NT2/D1 (cell line): ENCODE measurements around the gene ASPA.
"Not testable (repeated sequence)": the region's sequence is repeated elsewhere in the genome, so short reads cannot be mapped to it uniquely, and the experiment has no call there.

ENCODE experiments used
- DNase-seq: peaks from one replicate; pipeline ENCODE4 v3.0.0-alpha.2; 2011; ENCODE audit warnings: low read depth, low spot score
- H3K27me3 ChIP-seq: 2 replicates; pipeline ENCODE4 v1.6.0; 2011; ENCODE audit warnings: mild to moderate bottlenecking; ENCODE audit not compliant: insufficient read length, insufficient read depth
- H3K36me3 ChIP-seq: 2 replicates; pipeline ENCODE4 v1.6.1; 2011; ENCODE audit warnings: mild to moderate bottlenecking, low read length, mixed read lengths; ENCODE audit not compliant: insufficient read depth, insufficient read length
- H3K4me1 ChIP-seq: 2 replicates; pipeline ENCODE4 v1.5.1; 2011; ENCODE audit not compliant: insufficient read depth, insufficient read length
- H3K4me3 ChIP-seq: 2 replicates; pipeline ENCODE4 v1.5.1; 2011; ENCODE audit warnings: low read depth; ENCODE audit not compliant: insufficient read length
- H3K9ac ChIP-seq: 2 replicates; pipeline ENCODE4 v1.6.0; 2011; ENCODE audit warnings: low read depth; ENCODE audit not compliant: insufficient read length
- H3K9me3 ChIP-seq: 2 replicates; pipeline ENCODE4 v1.5.1; 2011; ENCODE audit warnings: mild to moderate bottlenecking, low read length; ENCODE audit not compliant: insufficient read depth
- SUZ12 ChIP-seq: IDR thresholded peaks from 2 replicates; pipeline ENCODE4 v1.6.1; 2011; ENCODE audit not compliant: insufficient read length, insufficient read depth; ENCODE audit errors: extremely low read depth
- YY1 ChIP-seq: IDR thresholded peaks from 2 replicates; pipeline ENCODE4 v1.6.1; 2011; ENCODE audit not compliant: insufficient read length, insufficient read depth
- ZNF274 ChIP-seq: IDR thresholded peaks from 2 replicates; pipeline ENCODE4 v1.6.1; 2011; ENCODE audit warnings: mild to moderate bottlenecking, low read depth, low read length

Gene ASPA

GRCh38 chr17:3507869-3508268 is 32.1 kb downstream of the ASPA start:
- Histone ChIP-seq H3K9ac (no peak overlapping the region), H3K36me3 (no peaks in the 10 kb centered on the region), H3K9me3 (no peaks in the 10 kb centered on the region), H3K4me1 (no peaks in the 10 kb centered on the region), H3K27me3 (no peaks in the 10 kb centered on the region), H3K4me3 (no peak overlapping the region)
- DNase-seq = no peak
- no peak for TF ChIP-seq YY1
- no peak for TF ChIP-seq SUZ12

- no peaks in the 10 kb centered on the region for H3K9me3 ChIP-seq
- TF ChIP-seq SUZ12 (no peak), YY1 (no peak), ZNF274 (no peak)
- DNase-seq = no peak
- H3K27me3 ChIP-seq = no peaks in the 10 kb centered on the region
- H3K9ac ChIP-seq = no peak overlapping the region
- H3K4me3 ChIP-seq = no peak overlapping the region
- H3K4me1 ChIP-seq = no peaks in the 10 kb centered on the region
- no peaks in the 10 kb centered on the region for H3K36me3 ChIP-seq
Observed at GRCh38 chr17:3510090-3510489, 34.3 kb downstream of the ASPA start.

- no peak for DNase-seq
- H3K4me1 ChIP-seq = no peaks in the 10 kb centered on the region
- H3K36me3 ChIP-seq = no peaks in the 10 kb centered on the region
- no peaks in the 10 kb centered on the region for H3K9me3 ChIP-seq
- no peak overlapping the region for H3K4me3 ChIP-seq
- H3K27me3 ChIP-seq = no peaks in the 10 kb centered on the region
- no peak for TF ChIP-seq ZNF274
- TF ChIP-seq YY1 = no peak
- no peak for TF ChIP-seq SUZ12
- H3K9ac ChIP-seq = no peak overlapping the region
Observed at GRCh38 chr17:3511852-3512504, 36.2 kb downstream of the ASPA start.

GRCh38 chr17:3512505-3513171 is 36.8 kb downstream of the ASPA start:
- Histone ChIP-seq H3K36me3 (no peaks in the 10 kb centered on the region), H3K9me3 (no peaks in the 10 kb centered on the region), H3K4me3 (no peak overlapping the region), H3K27me3 (no peaks in the 10 kb centered on the region), H3K9ac (no peak overlapping the region), H3K4me1 (no peaks in the 10 kb centered on the region)
- TF ChIP-seq YY1 = no peak
- TF ChIP-seq SUZ12 = no peak
- TF ChIP-seq ZNF274 = no peak
- DNase-seq = no peak

GRCh38 chr17:3513305-3514035 is 37.7 kb downstream of the ASPA start:
- no peak for DNase-seq
- Histone ChIP-seq H3K4me1 (no peaks in the 10 kb centered on the region), H3K9ac (no peak overlapping the region), H3K9me3 (no peaks in the 10 kb centered on the region), H3K4me3 (no peak overlapping the region), H3K36me3 (no peaks in the 10 kb centered on the region), H3K27me3 (no peaks in the 10 kb centered on the region)
- no peak for TF ChIP-seq SUZ12
- no peak for TF ChIP-seq YY1
- TF ChIP-seq ZNF274 = no peak

- not testable (repeated sequence) for H3K9ac ChIP-seq, DNase-seq, H3K9me3 ChIP-seq, H3K36me3 ChIP-seq, H3K4me1 ChIP-seq, H3K4me3 ChIP-seq, H3K27me3 ChIP-seq
Observed at GRCh38 chr17:3514167-3514566, 38.4 kb downstream of the ASPA start.

GRCh38 chr17:3514873-3515272 is 39.1 kb downstream of the ASPA start:
- Histone ChIP-seq H3K4me3 (no peak overlapping the region), H3K9ac (no peak overlapping the region), H3K27me3 (no peaks in the 10 kb centered on the region), H3K36me3 (no peaks in the 10 kb centered on the region), H3K4me1 (no peaks in the 10 kb centered on the region), H3K9me3 (no peaks in the 10 kb centered on the region)
- no peak for DNase-seq
- TF ChIP-seq ZNF274 = no peak
- no peak for TF ChIP-seq YY1
- TF ChIP-seq SUZ12 = no peak

- not testable (repeated sequence) for H3K9me3 ChIP-seq, DNase-seq, H3K27me3 ChIP-seq, H3K4me3 ChIP-seq, H3K4me1 ChIP-seq, H3K36me3 ChIP-seq, H3K9ac ChIP-seq
Observed at GRCh38 chr17:3519472-3519871, 43.7 kb downstream of the ASPA start.
